ENCODE data around the gene PRLH. TPM values are rescaled to one million over a fixed set of nuclear protein-coding genes. Genes with fewer than 3 reads are reported as not detected.

Gene PRLH
- total and polyA plus RNA-seq, 2 of the 13 experiments (the other 11 are each of a cell fraction or from before 2014, with no cell fraction given), result not detected

DNA sequence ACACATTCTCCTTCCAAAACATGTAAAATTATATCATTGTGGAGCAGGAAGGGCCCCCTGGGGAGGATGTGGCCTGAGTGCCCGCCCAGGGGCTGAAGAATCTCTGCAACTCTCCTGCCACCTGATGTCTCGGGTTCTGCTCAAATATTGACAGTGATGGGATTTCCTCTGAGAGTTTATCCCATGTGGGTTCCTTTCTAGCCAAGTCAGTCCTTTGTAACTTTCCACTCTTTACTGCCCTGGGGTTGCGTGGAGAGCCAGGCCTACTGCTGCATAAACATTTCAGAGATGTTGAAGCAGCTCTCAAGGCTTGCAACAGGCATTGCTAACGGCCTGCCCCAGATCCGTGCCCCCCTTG is 28.1 kb downstream of the PRLH start (continued):
- TF ChIP-seq POGK (CRISPR knock-in tag; conservative IDR thresholded peaks at IDR 0.05) (no peak), MAF1 (CRISPR knock-in tag; IDR thresholded peaks at IDR 0.05; ENCODE audit: borderline replicate concordance) (no peak), ZNF33B (CRISPR knock-in tag; IDR thresholded peaks at IDR 0.05) (no peak), SMAD1 (CRISPR knock-in tag; IDR thresholded peaks at IDR 0.05; ENCODE audit: borderline replicate concordance, low read depth) (0 out of 2 replicates have a peak, but pooled peaks have one; percentile 12), ZNF577 (CRISPR knock-in tag; IDR thresholded peaks at IDR 0.05; ENCODE audit: borderline replicate concordance, low read depth) (no peak), ZNF678 (CRISPR knock-in tag; IDR thresholded peaks at IDR 0.05) (no peak), TFAP4 (IDR thresholded peaks at IDR 0.05; ENCODE audit: borderline replicate concordance, low read depth) (peak; percentile 88; the same call in 1 of the 2 replicates), ARID2 (CRISPR knock-in tag; IDR thresholded peaks at IDR 0.05; ENCODE audit: borderline replicate concordance) (peak; percentile 80; the same call in 1 of the 2 replicates), ZNF160 (CRISPR knock-in tag; IDR thresholded peaks at IDR 0.05) (no peak), STAT6 (CRISPR knock-in tag; IDR thresholded peaks at IDR 0.05; ENCODE audit: borderline replicate concordance) (no peak; the same call in 1 of the 2 replicates), SKI (IDR thresholded peaks at IDR 0.05; ENCODE audit: partially characterized antibody) (no peak), MEIS2 (CRISPR knock-in tag; IDR thresholded peaks at IDR 0.05) (peak; percentile 62; the same call in 1 of the 2 replicates), SCMH1 (CRISPR knock-in tag; IDR thresholded peaks at IDR 0.05; ENCODE audit: borderline replicate concordance) (no peak), HOXD1 (CRISPR knock-in tag; IDR thresholded peaks at IDR 0.05) (peak; percentile 51; the same call in 1 of the 2 replicates), CEBPB (IDR thresholded peaks at IDR 0.05; ENCODE audit: borderline replicate concordance, low read depth, low read length) (no peak), NBN (conservative IDR thresholded peaks at IDR 0.05) (no peak), THAP9 (CRISPR knock-in tag; IDR thresholded peaks at IDR 0.05; ENCODE audit: borderline replicate concordance) (no peak)
- TF ChIP-seq, protein P1, sequence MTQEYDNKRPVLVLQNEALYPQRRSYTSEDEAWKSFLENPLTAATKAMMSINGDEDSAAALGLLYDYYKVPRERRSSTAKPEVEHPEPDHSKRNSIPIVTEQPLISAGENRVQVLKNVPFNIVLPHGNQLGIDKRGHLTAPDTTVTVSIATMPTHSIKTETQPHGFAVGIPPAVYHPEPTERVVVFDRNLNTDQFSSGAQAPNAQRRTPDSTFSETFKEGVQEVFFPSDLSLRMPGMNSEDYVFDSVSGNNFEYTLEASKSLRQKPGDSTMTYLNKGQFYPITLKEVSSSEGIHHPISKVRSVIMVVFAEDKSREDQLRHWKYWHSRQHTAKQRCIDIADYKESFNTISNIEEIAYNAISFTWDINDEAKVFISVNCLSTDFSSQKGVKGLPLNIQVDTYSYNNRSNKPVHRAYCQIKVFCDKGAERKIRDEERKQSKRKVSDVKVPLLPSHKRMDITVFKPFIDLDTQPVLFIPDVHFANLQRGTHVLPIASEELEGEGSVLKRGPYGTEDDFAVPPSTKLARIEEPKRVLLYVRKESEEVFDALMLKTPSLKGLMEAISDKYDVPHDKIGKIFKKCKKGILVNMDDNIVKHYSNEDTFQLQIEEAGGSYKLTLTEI (CRISPR knock-in tag; conservative IDR thresholded peaks at IDR 0.05), result no peak
